ENCODE data around the gene KRT83. TPM values are rescaled to one million over a fixed set of nuclear protein-coding genes. Genes with fewer than 3 reads are reported as not detected.

Gene KRT83
- total and polyA plus RNA-seq, 8 donors = not detected

GRCh38 chr12:52280319-52280795, 40.8 kb downstream of the KRT83 start:
- Histone ChIP-seq H3K9me3 (no peaks in the 10 kb centered on the region), H3K27me3 (no peaks in the 10 kb centered on the region), H3K27ac (peak overlapping the region; percentile 36 to 77 (median 67)), H3K4me1 (peaks cover 0 to 20% (median 4%) of the 10 kb centered on the region in 3 donors), H3K4me3 (no peak overlapping the region), H3K36me3 (no peaks in the 10 kb centered on the region)
- FAIRE-seq = peak; percentile 74
- intact Hi-C loops (cut with DNase I) = no loop called here
- no peak for TF ChIP-seq CTCF (IDR thresholded peaks at IDR 0.05)
- ATAC-seq = peak; percentile 56 to 72 (median 61)
- DNase-seq = peak in 4 of 6 donors; percentile 51 to 80 (median 60)
- WGBS, 2 donors = 45 to 49% methylated on average over 3 of the region's 3 CpGs

- 82 to 84% methylated on average over 14 of the region's 14 CpGs for WGBS, 2 donors
- TF ChIP-seq CTCF (IDR thresholded peaks at IDR 0.05) = no peak
- Histone ChIP-seq H3K4me1 (peaks cover 0 to 20% (median 4%) of the 10 kb centered on the region in 3 donors), H3K36me3 (no peaks in the 10 kb centered on the region), H3K9me3 (no peaks in the 10 kb centered on the region), H3K4me3 (no peak overlapping the region), H3K27ac (peak overlapping the region; percentile 36 to 77 (median 67)), H3K27me3 (no peaks in the 10 kb centered on the region)
- FAIRE-seq = no peak
- ATAC-seq = no peak
- peak in 1 of 6 donors; percentile 10 for DNase-seq
- intact Hi-C loops (cut with DNase I) = loop anchor here in 1 of 3 donors (10.0 kb wide), 1 partner anchor 65 kb away; no protein-coding TSS in a partner anchor
These were observed 41.5 kb downstream of the KRT83 start for GRCh38 chr12:52279422-52280318.

GRCh38 chr12:52278575-52279421, 42.4 kb downstream of the KRT83 start:
- peak; percentile 71 to 98 (median 89) for DNase-seq
- peak overlapping the region in 3 of 4 donors; percentile 60 to 77 (median 74) for H3K27ac ChIP-seq
- intact Hi-C loops (cut with DNase I) = loop anchor here in 1 of 3 donors (10.0 kb wide), 1 partner anchor 64 kb away; no protein-coding TSS in a partner anchor
- no peaks in the 10 kb centered on the region for H3K36me3 ChIP-seq
- H3K27me3 ChIP-seq = no peaks in the 10 kb centered on the region
- ATAC-seq = peak; percentile 90 to 95 (median 92)
- H3K4me1 ChIP-seq = peaks cover 0 to 20% (median 4%) of the 10 kb centered on the region in 3 donors
- FAIRE-seq = no peak
- TF ChIP-seq CTCF (IDR thresholded peaks at IDR 0.05) = peak; percentile 96 to 98 (median 96)
- 14 to 25% methylated on average over 23 to 32 of the region's 32 CpGs for WGBS, 2 donors
- H3K4me3 ChIP-seq = peak overlapping the region in 2 of 4 donors; percentile 12 to 24
- H3K9me3 ChIP-seq = no peaks in the 10 kb centered on the region

GRCh38 chr12:52277486-52278245, 43.5 kb downstream of the KRT83 start:
- peaks cover 0 to 20% (median 4%) of the 10 kb centered on the region in 3 donors for H3K4me1 ChIP-seq
- intact Hi-C loops (cut with DNase I) = loop anchor here in 1 of 3 donors (10.0 kb wide), 1 partner anchor 63 kb away; no protein-coding TSS in a partner anchor
- DNase-seq (peak in 3 of 6 donors; percentile 14 to 75 (median 70)), ATAC-seq (peak in 1 of 4 donors; percentile 63), FAIRE-seq (no peak)
- H3K27me3 ChIP-seq = no peaks in the 10 kb centered on the region
- no peaks in the 10 kb centered on the region for H3K36me3 ChIP-seq
- H3K9me3 ChIP-seq = no peaks in the 10 kb centered on the region
- no peak overlapping the region for H3K27ac ChIP-seq
- WGBS, 2 donors = 44 to 72% methylated on average over 9 of the region's 9 CpGs
- H3K4me3 ChIP-seq = no peak overlapping the region
- TF ChIP-seq CTCF (IDR thresholded peaks at IDR 0.05) = no peak
